Activated T-cell treated with anti-CD3 and anti-CD28 coated beads, Interleukin-2, amount 50 U/mL, for 24 hours (primary cell): Measurements from ENCODE around the gene NFIC.

Experiments
- DNase-seq: peaks from one replicate; pipeline ENCODE4 v3.0.0-alpha.2; 2020
- H3K27ac Mint-ChIP-seq: 2 replicates; pipeline ENCODE4 v1.8.0; 2020; ENCODE audit warnings: mild to moderate bottlenecking, mixed read lengths
- H3K27me3 Mint-ChIP-seq: 2 replicates; pipeline ENCODE4 v1.8.0; 2020; ENCODE audit warnings: mixed read lengths
- H3K36me3 Mint-ChIP-seq: 2 replicates; pipeline ENCODE4 v1.8.0; 2020; ENCODE audit warnings: low read depth, mixed read lengths
- H3K4me1 Mint-ChIP-seq: 2 replicates; pipeline ENCODE4 v1.8.0; 2020; ENCODE audit warnings: low read depth, mixed read lengths
- H3K4me3 Mint-ChIP-seq: 2 replicates; pipeline ENCODE4 v1.8.0; 2020; ENCODE audit warnings: mild to moderate bottlenecking, moderate library complexity, mixed read lengths
- H3K9me3 Mint-ChIP-seq: 2 replicates; pipeline ENCODE4 v1.8.0; 2020; ENCODE audit warnings: mixed read lengths

NFIC gene

DNA sequence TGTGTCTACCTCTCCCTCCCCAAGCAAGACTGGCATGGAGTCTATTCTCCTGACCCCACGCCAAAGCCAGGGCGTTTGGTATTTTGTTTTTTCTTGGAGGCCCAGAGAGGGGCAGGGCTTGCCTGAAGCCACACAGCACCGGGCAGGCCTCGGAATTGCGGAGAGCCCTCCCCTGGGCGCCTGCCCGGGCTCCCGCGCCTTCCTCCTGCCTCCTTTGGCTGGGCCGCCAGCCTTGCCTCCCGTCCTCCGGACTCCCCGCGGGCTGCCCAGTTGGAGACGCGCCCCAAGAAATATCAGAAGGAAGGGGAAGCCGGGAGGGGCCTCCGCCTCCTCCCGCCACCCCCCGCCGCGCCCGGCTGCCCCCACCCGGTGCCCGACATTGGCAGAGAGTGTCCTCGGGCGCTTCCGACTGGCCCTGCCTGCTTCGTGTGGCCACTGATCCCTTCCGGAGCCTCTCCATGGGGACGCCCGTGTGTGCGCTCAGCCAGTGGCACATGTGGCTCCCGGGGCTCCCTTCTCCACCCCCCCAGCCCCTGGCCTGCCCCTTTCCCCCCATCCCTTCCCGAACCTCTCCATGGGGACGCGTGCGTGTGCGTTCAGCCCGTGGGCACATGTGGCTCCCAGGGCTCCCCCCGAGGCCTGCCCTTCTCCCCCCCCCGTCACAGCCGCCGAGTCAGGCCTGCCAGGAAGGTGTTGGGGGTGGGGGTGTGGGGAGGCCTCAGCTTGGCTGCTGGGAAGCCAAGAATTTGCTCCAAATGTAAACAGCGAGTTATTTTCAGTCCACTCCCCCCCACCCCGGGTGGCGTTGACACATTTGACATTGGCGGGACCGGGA lies 37.3 kb downstream of the NFIC start:
- H3K9me3 Mint-ChIP-seq, result no peaks in the 10 kb centered on the region

DNA sequence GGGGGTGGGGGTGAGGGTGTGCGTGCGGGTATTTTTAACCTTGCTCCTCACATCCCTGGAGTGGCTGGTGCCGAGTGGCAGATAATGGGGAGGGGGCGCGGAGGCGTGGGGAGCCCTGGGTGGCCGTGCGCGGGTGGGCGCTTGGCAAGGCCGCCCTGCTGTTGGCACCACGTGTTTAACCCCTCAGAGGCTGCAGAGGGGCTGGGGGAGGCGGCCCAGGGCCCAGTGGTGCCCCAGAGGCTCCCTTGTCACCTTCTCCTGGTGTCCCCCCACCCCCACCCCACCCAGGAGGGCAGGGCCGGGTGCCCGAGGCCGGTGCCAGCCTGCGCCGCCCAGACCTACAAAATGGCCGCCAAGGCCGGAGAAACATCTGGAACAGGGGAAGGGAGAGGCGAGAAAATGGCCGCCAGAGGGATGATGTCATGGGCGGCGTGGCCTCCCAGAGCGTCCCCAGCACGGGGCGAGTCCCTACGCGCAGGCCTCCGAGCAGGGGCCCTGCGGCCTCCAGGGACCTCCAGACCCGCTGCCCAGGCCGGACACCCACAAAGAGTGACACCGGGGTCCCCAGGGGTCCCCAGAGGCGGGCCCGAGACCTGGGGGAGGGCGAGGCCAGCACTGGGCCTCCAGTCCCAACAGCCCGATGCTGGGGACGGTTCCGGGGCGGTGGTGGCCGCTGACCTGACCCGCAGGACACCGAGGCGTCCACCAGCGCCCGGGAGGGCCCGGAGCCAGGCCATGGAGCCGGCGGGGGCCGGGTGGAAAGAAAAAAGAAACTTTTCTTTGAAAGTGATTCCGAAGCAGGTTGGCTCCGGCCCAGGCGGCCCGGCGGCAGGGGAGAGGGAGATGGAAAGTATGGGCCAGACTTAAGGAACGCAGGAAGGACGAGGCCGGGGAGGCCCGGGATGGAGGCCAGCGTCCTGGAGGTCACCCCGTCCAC lies 38.2 kb downstream of the NFIC start:
- no peak overlapping the region for H3K4me3 Mint-ChIP-seq
- no peaks in the 10 kb centered on the region for H3K4me1 Mint-ChIP-seq
- DNase-seq, result no peak
- no peak overlapping the region for H3K27ac Mint-ChIP-seq
- peaks cover 15% of the 10 kb centered on the region for H3K36me3 Mint-ChIP-seq
- H3K9me3 Mint-ChIP-seq, result no peaks in the 10 kb centered on the region
- H3K27me3 Mint-ChIP-seq, result no peaks in the 10 kb centered on the region

More for the DNA sequence above, 37.3 kb downstream of the NFIC start:
- DNase-seq, result no peak
- Mint-ChIP-seq H3K27ac (no peak overlapping the region), H3K4me3 (no peak overlapping the region), H3K36me3 (peaks cover 17% of the 10 kb centered on the region), H3K4me1 (no peaks in the 10 kb centered on the region), H3K27me3 (no peaks in the 10 kb centered on the region)

DNA sequence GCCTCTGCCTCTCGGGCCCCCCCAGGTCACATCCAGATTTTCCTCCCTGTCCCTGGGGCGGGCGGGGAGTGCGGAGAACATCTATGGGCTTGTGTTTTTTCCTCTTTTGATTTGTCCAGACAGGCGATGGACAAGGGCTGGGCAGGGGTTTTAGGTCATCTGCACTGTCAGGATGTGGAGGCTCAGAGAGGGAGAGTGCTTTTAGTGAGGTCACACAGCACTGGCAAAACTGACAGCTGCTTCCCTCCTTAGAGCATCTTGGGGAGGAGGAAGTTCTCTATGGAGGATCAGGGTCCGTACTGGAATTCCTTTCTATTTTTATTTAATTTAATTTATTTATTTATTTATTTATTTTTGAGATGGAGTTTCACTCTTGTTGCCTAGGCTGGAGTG lies 38.9 kb downstream of the NFIC start:
- no peaks in the 10 kb centered on the region for H3K4me1 Mint-ChIP-seq
- H3K9me3 Mint-ChIP-seq, result no peaks in the 10 kb centered on the region
- H3K4me3 Mint-ChIP-seq, result no peak overlapping the region
- peaks cover 15% of the 10 kb centered on the region for H3K36me3 Mint-ChIP-seq
- no peak overlapping the region for H3K27ac Mint-ChIP-seq
- no peaks in the 10 kb centered on the region for H3K27me3 Mint-ChIP-seq
- no peak for DNase-seq

DNA sequence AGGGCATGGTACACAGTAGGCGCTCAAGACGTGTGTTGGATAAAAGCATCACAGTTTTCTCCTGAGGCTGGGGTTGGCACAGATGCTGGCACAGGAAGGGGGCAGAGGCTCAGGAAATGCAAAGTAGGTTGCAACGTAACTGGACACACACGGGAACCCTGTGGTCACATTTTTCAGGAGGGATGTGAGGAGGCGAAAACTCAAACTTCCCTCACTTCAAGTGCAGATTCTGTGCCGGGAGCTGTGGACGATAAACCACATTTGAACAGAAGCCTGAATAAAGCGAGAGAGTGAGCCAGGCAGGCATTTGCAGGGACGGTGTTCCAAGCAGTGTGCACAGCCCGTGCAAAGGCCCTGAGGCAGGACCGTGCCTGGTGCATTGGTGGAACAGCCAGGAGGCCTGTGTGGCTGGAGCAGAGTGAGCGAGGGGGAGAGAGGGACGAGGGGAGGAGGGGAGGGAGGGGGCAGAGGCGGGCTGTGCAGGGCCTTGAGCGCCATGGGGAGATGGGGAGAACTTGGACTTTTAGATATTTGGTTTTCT lies 40.3 kb downstream of the NFIC start:
- Mint-ChIP-seq H3K4me3 (no peak overlapping the region), H3K9me3 (no peaks in the 10 kb centered on the region), H3K27me3 (no peaks in the 10 kb centered on the region), H3K4me1 (no peaks in the 10 kb centered on the region), H3K27ac (no peak overlapping the region), H3K36me3 (peaks cover 18% of the 10 kb centered on the region)
- no peak for DNase-seq

DNA sequence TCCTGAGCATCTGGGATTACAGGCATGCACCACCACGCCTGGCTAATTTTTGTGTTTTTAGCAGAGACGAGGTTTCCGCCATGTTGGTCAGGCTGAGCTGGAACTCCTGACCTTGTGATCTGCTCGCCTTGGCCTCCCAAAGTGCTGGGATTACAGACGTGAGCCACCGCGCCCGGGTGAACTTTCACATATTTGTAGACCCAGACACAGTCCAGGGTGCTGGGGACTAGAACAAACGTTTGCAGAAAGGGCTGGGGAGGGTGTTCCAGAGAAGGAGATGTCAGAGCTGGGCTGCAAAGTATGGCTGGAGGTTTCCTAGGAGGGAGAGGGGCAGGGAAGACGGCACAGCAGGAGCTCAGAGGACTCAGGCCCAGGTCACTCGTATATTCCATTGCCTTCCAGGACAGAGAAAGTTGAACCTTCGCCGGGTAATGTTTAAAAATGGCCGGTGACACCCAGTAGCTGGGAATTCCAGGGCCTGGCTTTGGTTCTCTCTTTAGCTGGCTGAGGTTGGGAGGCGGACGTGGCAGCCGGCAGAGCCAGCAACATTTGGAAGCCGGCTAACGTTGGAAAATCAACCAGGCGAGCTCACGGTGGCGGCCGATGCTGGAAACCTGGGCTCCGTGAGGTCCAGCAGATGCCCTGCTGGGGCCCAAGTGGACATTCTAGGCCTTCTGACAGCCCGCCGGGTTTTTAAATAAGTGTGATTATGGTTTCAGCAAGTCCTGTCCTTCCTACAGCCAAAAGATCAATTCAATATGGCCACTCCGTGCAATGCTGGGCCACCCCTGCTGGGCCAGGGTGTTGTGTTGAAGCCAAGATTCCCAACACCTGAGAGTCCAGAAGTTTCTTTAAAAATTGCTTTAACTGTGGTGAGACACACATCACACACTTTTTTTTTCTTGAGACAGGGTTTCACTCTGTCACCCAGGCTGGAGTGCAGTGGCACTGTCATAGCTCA lies 41.5 kb downstream of the NFIC start:
- no peak overlapping the region for H3K4me3 Mint-ChIP-seq
- H3K27me3 Mint-ChIP-seq, result no peaks in the 10 kb centered on the region
- H3K27ac Mint-ChIP-seq, result no peak overlapping the region
- no peaks in the 10 kb centered on the region for H3K4me1 Mint-ChIP-seq
- no peak for DNase-seq
- peaks cover 20% of the 10 kb centered on the region for H3K36me3 Mint-ChIP-seq
- H3K9me3 Mint-ChIP-seq, result no peaks in the 10 kb centered on the region

DNA sequence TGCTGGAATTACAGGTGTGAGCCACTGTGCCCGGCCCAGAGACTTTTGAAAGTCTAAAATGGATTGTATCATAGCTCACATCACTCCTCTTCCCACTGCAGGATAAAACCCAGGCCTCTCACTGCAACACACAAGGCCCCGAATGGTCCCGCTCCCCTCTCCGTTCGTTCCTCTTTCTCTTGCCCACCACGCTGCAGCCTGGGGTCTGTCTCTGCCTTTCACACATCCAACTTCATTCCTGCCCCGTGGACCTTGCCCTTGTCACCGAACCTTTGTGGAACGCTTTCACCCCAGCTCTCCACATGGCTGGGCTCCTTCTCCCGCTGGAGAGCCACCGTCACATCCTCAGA lies 42.6 kb downstream of the NFIC start:
- no peaks in the 10 kb centered on the region for H3K4me1 Mint-ChIP-seq
- H3K36me3 Mint-ChIP-seq, result peaks cover 20% of the 10 kb centered on the region
- H3K27me3 Mint-ChIP-seq, result no peaks in the 10 kb centered on the region
- no peaks in the 10 kb centered on the region for H3K9me3 Mint-ChIP-seq
- H3K27ac Mint-ChIP-seq, result no peak overlapping the region
- no peak for DNase-seq
- no peak overlapping the region for H3K4me3 Mint-ChIP-seq

DNA sequence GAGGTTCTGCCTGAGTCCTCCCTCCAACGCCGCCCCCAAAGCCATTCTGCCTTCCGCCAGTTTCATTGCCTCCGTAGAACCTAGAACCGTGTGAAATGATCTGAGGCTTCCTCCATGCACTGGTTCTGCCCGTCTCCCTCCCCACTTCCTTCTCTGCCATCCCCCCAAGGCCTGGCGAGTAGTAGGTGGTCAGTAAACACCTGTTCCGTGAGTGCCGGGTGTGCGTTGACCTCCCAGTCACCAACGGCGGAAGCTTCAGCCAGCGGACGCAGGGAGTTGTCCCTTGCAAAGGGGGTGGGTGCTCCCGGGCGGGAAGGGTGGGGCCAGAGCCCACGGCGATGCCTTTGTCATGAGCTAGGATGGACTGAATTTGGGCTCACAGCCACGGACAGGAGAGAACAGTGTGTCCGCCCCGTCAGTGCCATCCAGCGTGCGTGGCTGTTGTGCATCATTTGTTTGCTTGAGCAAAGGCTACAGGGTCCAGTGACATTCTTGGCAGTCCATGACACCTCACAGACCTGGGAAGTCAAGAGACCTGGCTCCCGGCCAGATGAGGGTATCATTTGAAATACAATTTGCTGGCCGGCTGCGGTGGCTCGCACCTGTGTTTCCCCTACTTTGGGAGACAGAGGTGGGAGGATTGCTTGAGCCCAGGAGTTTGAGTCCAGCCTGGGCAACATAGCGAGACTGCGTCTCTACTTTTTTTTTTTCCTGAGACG lies 43.1 kb downstream of the NFIC start:
- Mint-ChIP-seq H3K4me1 (no peaks in the 10 kb centered on the region), H3K4me3 (no peak overlapping the region), H3K36me3 (peaks cover 20% of the 10 kb centered on the region), H3K27ac (no peak overlapping the region), H3K9me3 (no peaks in the 10 kb centered on the region), H3K27me3 (no peaks in the 10 kb centered on the region)
- no peak for DNase-seq

DNA sequence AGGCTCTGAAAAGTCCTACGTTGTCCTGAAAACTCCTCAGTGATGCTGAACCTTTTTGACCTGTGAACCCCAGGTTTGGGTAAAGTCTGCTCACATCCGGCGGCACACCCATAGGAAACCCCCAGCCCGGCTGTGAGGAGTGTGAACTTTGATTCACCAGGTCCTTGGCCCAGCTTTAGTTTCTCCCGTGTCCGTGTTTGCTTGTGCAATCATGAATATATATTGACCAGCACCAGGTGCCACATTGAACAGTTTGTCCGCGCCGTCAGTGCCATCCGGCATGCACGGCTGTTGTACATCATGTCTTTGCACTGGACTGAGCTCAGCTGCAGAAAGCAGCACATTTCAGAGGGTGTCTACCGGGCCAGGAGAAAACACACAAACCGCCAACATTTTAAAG lies 45.3 kb downstream of the NFIC start:
- no peak overlapping the region for H3K27ac Mint-ChIP-seq
- H3K36me3 Mint-ChIP-seq, result peaks cover 15% of the 10 kb centered on the region
- no peaks in the 10 kb centered on the region for H3K27me3 Mint-ChIP-seq
- DNase-seq, result no peak
- no peak overlapping the region for H3K4me3 Mint-ChIP-seq
- no peaks in the 10 kb centered on the region for H3K4me1 Mint-ChIP-seq
- H3K9me3 Mint-ChIP-seq, result no peaks in the 10 kb centered on the region

DNA sequence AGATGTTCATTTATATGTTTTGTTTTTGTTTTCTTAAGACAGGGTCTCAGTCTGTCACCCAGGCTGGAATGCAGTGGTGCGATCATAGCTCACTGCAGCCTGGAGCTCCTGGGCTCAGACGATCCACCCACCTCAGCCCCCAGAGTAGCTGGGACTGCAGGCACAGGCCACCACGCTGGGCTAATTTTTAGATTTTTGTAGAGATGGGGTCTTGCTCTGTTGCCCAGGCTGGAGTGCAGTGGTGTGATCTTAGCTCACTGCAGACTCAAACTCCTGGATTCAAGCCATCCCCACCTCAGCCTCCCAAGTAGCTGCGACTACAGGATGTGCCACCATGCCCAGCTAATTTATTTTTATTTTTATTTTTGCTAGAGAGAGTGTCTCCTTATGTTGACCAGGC lies 45.7 kb downstream of the NFIC start:
- Mint-ChIP-seq H3K27me3 (no peaks in the 10 kb centered on the region), H3K9me3 (no peaks in the 10 kb centered on the region), H3K4me3 (no peak overlapping the region), H3K27ac (no peak overlapping the region), H3K4me1 (no peaks in the 10 kb centered on the region), H3K36me3 (peaks cover 15% of the 10 kb centered on the region)
- no peak for DNase-seq

DNA sequence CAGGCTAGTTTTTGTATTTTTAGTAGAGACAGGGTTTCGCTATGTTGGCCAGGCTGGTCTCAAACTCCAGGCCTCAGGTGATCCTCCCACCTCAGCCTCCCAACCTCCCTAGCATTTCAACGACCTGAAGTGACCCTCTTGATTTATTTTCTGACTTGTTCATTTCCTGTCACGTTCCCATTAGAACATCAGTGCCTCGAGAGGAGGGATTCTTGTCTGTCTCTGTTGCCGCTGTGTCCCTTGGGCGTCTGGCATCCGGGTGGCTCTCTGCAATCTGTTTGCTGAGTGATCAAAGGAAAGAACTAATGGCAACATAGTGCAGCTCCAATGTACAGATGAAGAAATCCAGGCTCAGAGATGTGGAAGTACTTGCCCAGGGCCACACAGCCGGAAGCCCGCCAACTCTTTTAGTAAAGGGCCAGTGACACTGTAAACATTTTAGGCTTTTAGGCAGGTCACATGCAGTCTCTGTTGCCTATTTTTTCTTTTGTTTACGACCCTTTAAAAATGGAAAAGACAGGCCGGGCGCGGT lies 47.5 kb downstream of the NFIC start:
- Mint-ChIP-seq H3K27ac (no peak overlapping the region), H3K4me1 (no peaks in the 10 kb centered on the region), H3K36me3 (peaks cover 8% of the 10 kb centered on the region), H3K27me3 (no peaks in the 10 kb centered on the region), H3K9me3 (no peaks in the 10 kb centered on the region), H3K4me3 (no peak overlapping the region)
- DNase-seq, result no peak

DNA sequence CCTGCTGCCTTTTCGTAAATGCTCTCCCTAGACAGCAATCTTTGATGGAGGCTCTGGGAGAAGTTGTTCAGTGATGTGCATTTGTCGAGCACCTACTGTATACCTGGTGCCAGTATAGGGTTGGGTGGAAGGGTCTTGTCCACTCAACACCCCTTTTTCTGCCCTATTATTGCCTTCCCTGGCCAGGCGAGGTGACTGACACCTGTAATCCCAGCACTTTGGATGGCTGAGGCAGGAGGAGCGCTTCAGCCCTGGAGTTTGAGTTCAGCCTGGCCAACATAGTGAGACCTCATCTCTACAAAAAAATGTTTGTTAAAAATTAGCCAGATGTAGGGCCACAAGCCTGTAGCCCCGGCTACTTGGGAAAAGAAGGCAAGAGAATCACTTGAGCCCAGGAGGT lies 49.3 kb downstream of the NFIC start:
- no peaks in the 10 kb centered on the region for H3K9me3 Mint-ChIP-seq
- H3K27me3 Mint-ChIP-seq, result no peaks in the 10 kb centered on the region
- H3K4me1 Mint-ChIP-seq, result no peaks in the 10 kb centered on the region
- no peak overlapping the region for H3K4me3 Mint-ChIP-seq
- no peak overlapping the region for H3K27ac Mint-ChIP-seq
- DNase-seq, result no peak
- H3K36me3 Mint-ChIP-seq, result peaks cover 5% of the 10 kb centered on the region

DNA sequence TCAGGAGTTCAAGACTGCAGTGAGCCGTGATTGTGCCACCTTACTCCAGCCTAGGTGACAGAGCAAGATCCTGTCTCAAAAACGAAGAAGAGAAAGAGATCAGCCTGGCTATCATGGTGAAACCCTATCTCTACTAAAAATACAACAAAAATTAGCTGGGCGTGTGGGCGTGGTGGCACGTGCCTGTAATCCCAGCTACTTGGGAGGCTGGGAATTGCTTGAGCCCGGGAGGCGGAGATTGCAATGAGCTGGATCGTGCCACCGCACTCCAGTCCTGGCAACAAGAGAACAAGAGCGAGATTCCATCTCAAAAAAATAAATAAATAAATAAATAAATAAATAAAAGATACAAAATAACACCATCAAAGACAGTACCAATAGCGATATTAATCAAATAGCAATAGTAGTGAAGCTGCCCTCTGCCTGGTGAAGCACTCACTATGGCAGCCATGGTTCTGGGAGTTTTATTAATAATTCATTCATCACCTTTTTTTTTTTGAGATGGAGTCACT lies 53.9 kb downstream of the NFIC start:
- H3K27ac Mint-ChIP-seq, result no peak overlapping the region
- peaks cover 8% of the 10 kb centered on the region for H3K36me3 Mint-ChIP-seq
- no peak for DNase-seq
- H3K4me1 Mint-ChIP-seq, result no peaks in the 10 kb centered on the region
- H3K4me3 Mint-ChIP-seq, result no peak overlapping the region
- H3K9me3 Mint-ChIP-seq, result no peaks in the 10 kb centered on the region
- H3K27me3 Mint-ChIP-seq, result no peaks in the 10 kb centered on the region

DNA sequence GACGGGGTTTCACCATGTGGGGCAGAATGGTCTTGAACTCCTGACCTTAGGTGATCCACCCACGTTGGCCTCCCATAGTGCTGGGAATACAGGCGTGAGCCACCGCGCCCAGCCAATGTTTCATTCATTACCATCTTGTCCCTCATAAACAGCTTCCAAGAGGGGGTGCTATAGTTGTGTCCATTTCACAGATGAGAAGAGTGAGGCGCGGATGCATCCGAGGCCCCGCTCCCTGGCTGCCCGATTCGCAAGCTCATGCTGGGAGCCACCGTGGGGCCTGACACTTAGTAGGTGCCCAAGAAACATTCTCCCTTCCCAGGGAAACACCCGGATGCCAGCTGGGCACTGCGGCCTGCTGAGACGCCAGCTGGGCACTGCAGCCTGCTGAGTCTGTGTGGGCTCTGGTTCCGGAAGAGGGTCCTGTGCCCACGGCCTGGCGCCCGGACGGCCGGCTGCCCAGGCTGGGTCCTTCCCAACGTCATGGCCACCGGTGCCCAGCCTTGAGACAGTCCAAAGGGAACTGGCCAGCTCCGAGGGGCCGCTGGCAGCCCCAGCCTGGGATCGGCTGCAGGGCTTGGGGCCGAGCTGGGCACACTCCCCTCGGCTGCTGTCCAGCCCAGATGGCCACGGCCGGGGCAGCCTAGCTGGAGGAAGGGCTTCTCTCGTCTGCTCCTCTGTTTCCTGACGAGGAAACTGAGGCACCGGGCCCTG lies 54.7 kb downstream of the NFIC start:
- no peaks in the 10 kb centered on the region for H3K4me1 Mint-ChIP-seq
- peaks cover 8% of the 10 kb centered on the region for H3K36me3 Mint-ChIP-seq
- H3K9me3 Mint-ChIP-seq, result no peaks in the 10 kb centered on the region
- DNase-seq, result no peak
- no peaks in the 10 kb centered on the region for H3K27me3 Mint-ChIP-seq
- no peak overlapping the region for H3K27ac Mint-ChIP-seq
- no peak overlapping the region for H3K4me3 Mint-ChIP-seq
